Epithelial cell of esophagus (primary cell): Measurements from ENCODE around the gene EXOC2.

Source experiments
- DNase-seq: peaks from one replicate; pipeline ENCODE4 v3.0.0; 2010; ENCODE audit warnings: low read depth
- H3K4me3 ChIP-seq: 2 replicates; pipeline ENCODE4 v1.5.1; 2011; ENCODE audit warnings: mild to moderate bottlenecking, low read length, control low read depth
- CTCF ChIP-seq: IDR thresholded peaks from 2 replicates; pipeline ENCODE4 v1.5.1; 2011; ENCODE audit warnings: low read depth, mild to moderate bottlenecking, low read length, control low read depth, inconsistent platforms; ENCODE audit not compliant: insufficient read depth; ENCODE audit errors: missing control alignments

The EXOC2 gene

GRCh38 chr6:436308-437036, 256.5 kb downstream of the EXOC2 start:
- DNase-seq, result no peak
- no peak overlapping the region for H3K4me3 ChIP-seq
- no peak for TF ChIP-seq CTCF

- TF ChIP-seq CTCF, result no peak
- H3K4me3 ChIP-seq, result no peak overlapping the region
- DNase-seq, result no peak
These were observed 257.3 kb downstream of the EXOC2 start for GRCh38 chr6:435441-436307.
